NCI-H748 (cell line): ENCODE data around the gene ZFYVE1.
"Not testable (repeated sequence)": the region's sequence is repeated elsewhere in the genome, so short reads cannot be mapped to it uniquely, and the experiment has no call there.

Source experiments
- DNase-seq: peaks from one replicate; lab custom pipeline; 2025; ENCODE audit not compliant: unreplicated experiment; lab: John Stamatoyannopoulos, UW

The ZFYVE1 gene

DNA sequence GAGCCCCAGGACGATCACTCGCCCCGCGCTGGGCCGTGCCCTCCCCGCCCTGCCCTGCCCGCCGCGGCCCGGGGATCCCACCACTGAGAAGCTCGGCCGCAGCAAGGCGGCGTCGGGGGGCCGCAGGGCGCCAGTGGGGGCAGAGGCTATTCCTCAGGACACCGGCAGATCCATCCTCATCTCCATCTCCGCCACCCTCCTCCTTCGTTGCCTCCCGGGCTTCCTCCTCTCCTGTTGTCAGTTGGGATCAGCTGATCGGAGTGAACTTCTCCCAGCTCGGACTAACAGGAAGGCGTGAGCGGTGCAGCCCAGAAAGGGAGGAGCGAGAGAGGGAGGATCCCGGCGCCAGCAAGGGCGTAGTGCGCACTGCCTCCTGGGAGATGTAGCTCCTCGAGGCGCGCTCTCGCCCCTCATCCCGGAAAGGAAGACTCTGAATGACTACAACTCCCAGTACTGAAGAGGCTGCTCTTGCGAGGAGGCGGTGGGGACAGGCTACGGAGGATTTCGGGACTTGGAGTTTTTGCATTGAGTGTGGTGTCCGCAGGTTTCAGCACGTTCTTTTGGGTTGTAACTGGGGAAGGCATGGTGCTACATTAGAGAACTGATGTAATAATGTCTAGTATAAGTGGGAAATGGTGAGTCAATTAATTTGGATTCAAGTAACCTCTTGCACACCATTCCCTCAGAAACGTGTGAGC, at the start of gene ZFYVE1:
TSS of gene ZFYVE1 (minus strand) at position 262 of the 698 bp plus-strand sequence. CDS start 2,598 bp downstream, outside the sequence.
- DNase-seq: peak; percentile 98

GRCh38 chr14:73069585-73069984, 42.7 kb upstream of the ZFYVE1 start:
- DNase-seq: no peak

DNA sequence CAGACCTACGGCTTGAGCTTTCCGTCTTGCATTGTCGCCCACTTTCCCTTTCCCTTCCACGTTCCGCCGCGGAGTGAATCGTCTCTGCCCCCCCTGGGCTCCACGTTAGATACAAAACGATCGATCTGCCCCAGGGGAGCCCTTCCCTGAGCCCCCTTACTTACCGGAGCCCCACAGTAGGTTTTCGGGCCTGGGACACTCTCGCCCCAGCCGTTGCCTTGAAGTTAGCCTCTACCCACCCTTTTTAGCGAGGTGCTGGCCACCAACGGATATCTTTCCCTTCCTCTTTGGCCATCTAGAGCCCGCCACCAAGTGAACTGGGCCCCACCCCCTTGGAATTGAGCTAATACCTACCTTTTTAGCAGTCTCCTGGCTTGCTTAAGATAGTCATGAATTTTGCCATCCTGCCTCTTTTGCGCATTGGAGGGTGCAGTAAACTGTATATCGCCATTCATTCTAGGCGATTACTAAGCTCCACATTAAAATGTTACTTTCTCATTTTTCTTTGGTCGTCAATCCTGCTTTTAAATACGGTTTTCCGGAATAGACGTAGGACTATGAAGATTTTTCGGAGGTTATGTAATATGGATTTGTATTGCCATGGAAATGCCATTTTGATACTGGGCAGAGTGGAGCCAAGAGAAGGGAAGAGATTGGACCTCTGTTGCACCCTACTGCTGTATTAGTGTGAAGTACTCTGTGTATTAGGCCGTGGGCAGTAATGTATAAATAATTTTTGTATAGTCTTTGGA, 32.2 kb upstream of the ZFYVE1 start:
- peak; percentile 55 for DNase-seq

- DNase-seq: peak; percentile 99
Measured at GRCh38 chr14:73058224-73058921, 31.5 kb upstream of the ZFYVE1 start, which contains the start of gene RBM25. RBM25 (plus strand) TSS chr14:73058534; CDS start chr14:73071642, 13,108 bp downstream.

DNA sequence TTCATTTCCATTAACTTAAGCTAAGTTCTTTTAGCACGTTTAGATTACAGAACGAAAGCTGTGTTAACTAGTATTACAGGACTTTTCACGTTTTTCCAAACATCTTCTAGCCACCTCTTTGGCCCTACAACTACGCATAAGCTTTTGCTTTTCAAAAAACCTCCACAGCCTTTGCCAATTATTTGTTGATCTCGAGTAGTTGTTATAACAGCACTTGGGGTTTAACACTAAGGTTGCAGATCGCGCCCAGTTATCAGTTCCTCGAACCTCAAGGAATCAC, 31.0 kb upstream of the ZFYVE1 start:
- no peak for DNase-seq

DNA sequence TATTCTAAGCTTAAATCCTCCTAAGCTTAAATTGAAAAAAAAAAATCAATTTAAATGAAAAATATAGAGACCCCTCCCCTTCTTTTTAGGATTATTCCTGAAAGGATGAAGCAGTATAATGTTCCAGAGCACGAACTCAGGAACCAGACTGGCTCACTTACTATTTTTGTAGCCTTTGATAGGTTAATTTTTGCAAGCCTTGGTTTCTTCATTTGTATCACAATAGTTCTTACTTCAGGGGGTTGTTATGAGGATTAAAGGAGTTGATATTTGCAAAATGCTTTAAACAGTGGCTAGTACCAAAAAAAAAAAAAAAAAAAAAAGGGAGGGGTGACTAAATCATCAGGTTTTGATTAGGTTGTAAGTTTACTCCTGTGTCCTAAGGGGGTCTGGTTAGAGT, 28.3 kb upstream of the ZFYVE1 start:
- DNase-seq: no peak

DNA sequence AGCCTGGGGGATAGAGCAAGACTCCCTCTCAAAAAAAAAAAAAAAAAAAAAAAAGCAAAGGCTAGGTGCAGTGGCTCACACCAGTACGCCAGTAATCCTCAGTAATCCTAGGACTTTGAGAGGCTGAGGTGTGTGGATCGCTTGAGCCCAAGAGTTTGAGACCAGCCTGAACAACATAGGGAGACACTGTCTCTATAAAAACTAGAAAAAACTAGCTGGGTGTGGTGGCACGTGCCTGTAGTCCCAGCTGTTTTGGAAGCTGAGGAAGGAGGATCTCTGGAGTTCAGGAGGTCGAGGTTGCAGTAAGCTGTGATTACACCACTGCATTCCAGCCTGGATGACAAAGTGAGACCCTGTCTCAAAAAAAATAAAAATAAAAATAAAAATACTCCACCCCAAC, 22.5 kb upstream of the ZFYVE1 start:
- no peak for DNase-seq

GRCh38 chr14:73047808-73048207, 20.9 kb upstream of the ZFYVE1 start:
- no peak for DNase-seq

- DNase-seq: not testable (repeated sequence)
Measured at GRCh38 chr14:73036706-73037450, 10.0 kb upstream of the ZFYVE1 start.

- DNase-seq: no peak
Measured at GRCh38 chr14:73027984-73028383, 1.1 kb upstream of the ZFYVE1 start.

- no peak for DNase-seq
Measured at GRCh38 chr14:73027546-73027945, 640 bp upstream of the ZFYVE1 start.

GRCh38 chr14:73026243-73026844, 562 bp downstream of the ZFYVE1 start:
- peak; percentile 39 for DNase-seq

DNA sequence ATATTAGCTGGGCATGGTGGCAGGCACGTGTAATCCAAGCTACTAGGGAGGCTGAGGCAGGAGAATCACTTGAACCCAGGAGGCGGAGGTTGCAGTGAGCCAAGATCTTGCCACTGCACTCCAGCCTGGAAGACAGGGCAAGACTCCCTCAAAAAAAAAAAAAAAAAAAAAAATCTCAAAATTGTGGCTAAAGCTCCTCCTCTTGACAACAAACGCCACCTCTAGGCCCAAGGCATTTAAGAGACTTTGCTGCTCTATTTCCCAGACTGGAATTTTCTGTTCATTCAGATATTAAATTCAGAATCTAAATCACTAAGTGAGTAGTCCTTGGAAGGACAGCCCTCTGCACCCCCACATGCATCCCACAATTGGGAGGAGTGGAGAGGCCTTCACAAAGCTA, 1.4 kb downstream of the ZFYVE1 start:
- DNase-seq: no peak

DNA sequence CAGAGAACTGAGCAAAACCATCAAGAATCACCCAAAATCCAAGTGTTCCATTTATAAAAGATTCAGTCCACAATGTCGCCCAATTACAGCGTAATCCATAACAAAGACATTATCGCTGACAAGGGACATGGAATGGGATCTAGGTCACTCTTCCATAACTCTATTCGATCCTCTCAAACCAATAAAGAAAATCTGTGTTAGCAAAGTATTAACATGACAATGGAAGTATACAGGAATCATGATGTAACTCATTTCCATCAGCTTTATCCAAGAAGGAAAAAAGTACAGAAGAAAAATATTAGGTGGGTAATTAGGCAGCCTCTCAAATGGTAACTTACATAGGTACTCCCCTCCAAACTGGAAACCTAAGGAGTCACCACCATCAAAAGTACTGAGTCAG, 4.9 kb downstream of the ZFYVE1 start:
- no peak for DNase-seq

- not testable (repeated sequence) for DNase-seq
Measured at GRCh38 chr14:73016011-73016410, 10.9 kb downstream of the ZFYVE1 start.

DNA sequence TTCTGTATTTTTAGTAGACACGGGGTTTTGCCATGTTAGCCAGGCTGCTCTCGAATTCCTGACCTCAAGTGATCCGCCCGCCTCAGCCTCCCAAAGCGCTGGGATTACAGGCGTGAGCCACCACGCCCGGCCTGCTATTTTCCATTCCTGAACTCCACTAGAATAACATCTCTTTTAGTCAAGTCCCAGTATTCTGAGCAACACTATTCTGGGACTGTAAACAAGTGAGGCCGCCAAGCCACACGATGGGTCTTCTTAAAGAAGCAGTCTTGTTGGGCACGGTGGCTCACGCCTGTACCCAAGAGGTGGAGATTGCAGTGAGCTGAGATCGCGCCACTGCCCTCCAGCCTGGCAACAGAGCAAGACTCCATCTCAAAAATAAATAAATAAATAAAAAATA, 11.4 kb downstream of the ZFYVE1 start:
- not testable (repeated sequence) for DNase-seq

DNA sequence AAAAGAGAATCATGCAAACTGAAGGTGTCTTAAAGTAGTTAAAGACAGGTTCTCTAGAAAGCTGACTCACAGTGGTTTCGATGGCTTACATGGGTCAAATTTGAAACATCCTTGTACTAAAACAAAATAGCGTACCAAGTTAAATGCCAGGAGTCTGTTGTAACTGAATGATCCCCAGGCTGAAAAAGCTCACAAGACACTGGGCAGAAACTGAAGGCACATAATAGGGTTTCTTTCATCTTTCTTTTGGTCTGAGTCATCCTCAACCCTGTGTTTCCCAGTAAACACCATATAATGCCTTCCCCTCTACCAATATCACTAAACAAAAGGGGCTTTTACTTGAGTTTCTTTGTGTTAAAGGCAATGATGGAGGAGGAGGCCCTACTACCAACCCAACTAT, 12.8 kb downstream of the ZFYVE1 start:
- DNase-seq: no peak

- DNase-seq: not testable (repeated sequence)
Measured at GRCh38 chr14:73011189-73011588, 15.7 kb downstream of the ZFYVE1 start.

- DNase-seq: no peak
Measured at GRCh38 chr14:73008501-73008900, 18.4 kb downstream of the ZFYVE1 start.

- no peak for DNase-seq
Measured at GRCh38 chr14:73007835-73008234, 19.1 kb downstream of the ZFYVE1 start.

DNA sequence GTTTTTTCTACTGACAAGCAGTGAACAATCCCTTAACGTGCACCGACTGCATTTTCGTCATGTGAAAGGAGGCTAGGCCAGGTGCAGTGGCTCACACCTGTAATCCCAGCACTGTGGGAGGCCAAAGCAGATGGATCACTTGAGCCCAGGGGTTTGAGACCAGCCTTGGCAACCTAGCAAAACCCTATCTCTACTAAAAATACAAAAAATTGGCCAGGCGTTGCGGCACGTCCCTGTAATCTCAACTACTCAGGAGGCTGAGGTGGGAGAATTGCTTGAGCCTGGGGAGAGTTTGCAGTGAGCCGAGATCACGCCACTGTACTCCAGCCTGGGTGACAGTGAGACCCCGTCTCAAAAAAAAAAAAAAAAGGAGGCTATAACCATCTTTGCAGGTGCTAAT, 22.3 kb downstream of the ZFYVE1 start:
- not testable (repeated sequence) for DNase-seq
